ENCODE results near the gene SRBD1.
"Not testable (repeated sequence)": the region's sequence is repeated elsewhere in the genome, so short reads cannot be mapped to it uniquely, and the experiment has no call there.

Gene SRBD1

DNA sequence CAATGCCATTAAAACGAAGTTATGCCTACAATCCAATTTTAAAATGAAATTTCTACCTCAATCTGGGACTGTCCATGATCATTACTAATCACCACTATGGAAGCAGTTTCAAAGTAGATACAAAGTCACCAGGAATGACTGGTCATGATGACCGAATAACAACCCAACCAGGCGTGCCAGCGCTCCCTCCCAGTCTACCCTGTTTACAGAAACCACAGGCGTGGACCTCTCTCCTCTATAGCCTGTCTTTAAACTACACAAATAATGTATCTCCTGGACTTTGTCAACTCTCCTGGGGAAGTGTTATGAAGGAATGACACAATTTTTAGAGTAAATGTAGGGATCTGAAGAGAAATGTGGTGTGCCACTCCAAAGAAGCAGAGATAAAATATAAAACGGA is 150.2 kb downstream of the SRBD1 start:
- DNase-seq = no peak

GRCh38 chr2:45459860-45460259 is 151.2 kb downstream of the SRBD1 start:
- no peak for DNase-seq

DNA sequence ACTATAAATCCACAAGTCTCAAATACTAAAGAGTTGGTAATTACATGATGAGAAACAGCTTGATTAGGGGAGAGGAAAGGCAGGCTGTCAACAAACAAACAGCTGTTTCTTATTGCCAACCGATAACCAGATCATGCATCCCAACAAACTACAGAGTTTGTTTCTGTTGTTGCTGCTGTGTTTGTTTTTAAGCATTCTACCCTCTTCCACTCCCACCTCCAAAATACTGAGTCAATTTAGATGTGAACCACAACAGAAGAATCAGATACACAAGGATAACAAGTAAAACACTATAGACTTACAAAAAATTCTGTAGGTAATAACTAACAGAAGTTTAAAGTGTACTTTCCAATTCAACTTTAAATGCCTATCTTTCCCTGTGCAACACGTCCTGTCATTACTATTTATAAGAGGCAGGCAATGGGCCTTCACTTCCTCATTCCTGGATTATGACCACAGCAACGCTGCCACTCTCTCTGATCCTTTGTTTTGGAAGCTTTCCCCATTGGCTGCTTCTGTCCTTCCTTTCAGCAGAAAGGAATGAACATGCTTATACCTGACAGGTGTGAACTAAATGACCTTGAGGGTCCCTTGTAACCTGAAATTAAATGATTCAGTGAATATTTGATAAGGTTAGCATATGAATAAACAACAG is 152.0 kb downstream of the SRBD1 start:
- DNase-seq = no peak

GRCh38 chr2:45457211-45457945 is 153.7 kb downstream of the SRBD1 start:
- DNase-seq = no peak

DNA sequence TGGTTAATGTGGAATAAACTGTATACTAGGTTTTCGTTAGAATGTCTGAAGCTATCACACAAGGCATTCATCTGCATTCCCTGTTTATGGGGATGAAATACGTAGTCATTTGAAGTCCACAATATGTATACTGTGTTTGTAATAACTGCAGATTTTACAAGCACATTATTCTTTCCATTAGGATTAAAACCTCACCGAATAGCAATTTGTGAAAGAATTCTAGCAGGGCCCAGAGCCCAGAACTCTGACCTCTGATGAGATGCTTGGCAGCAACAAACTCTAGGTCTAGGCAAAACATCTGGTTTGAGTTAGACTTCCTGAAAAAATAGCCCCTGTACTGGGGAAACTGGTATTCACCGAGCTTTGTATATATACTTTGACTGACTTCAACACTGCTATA is 158.2 kb downstream of the SRBD1 start:
- DNase-seq = no peak

GRCh38 chr2:45450634-45451033 is 160.4 kb downstream of the SRBD1 start:
- DNase-seq = no peak

DNA sequence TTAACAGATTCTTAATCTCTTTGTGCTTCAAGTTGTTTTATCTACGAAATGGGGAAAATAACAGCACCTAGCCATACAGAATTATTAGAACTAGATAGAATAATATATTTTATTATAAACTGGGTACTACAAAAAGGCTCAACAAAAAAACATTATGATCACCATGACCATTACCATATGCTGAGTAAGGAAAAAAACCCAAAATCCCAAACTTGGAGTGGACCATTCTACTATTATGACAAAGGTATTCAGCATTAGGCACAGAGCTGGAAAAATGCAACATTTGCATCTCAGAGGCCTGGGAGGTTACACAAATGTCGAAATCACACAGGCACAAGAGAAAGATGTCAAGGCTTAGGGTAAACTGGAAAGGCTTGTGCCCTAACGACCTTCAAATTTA is 162.8 kb downstream of the SRBD1 start:
- DNase-seq = no peak

GRCh38 chr2:45446016-45446415 is 165.1 kb downstream of the SRBD1 start:
- DNase-seq = no peak

- DNase-seq = no peak
Observed at GRCh38 chr2:45445037-45445436, 166.0 kb downstream of the SRBD1 start.

DNA sequence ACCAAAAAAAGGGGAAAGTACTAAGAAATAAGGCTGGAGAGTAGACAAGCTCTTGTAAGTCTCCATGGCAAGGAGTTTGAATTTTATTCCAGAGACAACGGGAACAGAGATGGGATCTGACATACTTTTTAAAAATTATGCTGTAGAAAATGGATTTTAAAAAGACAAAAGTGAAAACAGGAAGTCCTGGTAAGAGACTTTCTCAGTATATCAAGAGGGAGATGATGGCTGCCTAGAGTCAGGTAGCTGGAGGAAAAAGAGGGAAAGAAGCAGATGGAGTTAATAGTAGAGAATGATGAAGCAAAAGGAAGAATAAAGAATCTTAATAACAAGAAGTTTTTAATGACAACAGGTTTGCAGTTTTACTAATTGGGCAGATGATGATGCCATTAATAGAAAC is 168.1 kb downstream of the SRBD1 start:
- no peak for DNase-seq

DNA sequence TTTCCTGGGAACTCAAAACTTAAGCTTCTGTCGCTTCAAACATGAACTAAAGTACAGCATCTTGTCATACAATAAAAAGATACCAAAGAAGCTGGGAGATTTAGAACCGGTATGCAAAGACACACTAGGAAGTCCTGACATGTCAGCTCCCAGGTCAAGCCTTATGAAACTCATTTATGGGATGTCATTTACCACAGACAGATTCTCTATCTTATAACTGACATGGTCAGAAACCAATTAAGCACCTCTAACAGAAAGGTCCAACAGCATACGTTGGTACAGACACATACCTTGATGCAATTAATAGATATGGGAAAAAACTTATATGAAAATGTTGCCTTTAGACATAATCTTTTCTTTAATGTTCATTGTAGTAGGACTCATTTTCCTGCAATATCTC is 169.0 kb downstream of the SRBD1 start:
- DNase-seq = no peak

GRCh38 chr2:45441571-45441970 is 169.5 kb downstream of the SRBD1 start:
- DNase-seq = no peak

DNA sequence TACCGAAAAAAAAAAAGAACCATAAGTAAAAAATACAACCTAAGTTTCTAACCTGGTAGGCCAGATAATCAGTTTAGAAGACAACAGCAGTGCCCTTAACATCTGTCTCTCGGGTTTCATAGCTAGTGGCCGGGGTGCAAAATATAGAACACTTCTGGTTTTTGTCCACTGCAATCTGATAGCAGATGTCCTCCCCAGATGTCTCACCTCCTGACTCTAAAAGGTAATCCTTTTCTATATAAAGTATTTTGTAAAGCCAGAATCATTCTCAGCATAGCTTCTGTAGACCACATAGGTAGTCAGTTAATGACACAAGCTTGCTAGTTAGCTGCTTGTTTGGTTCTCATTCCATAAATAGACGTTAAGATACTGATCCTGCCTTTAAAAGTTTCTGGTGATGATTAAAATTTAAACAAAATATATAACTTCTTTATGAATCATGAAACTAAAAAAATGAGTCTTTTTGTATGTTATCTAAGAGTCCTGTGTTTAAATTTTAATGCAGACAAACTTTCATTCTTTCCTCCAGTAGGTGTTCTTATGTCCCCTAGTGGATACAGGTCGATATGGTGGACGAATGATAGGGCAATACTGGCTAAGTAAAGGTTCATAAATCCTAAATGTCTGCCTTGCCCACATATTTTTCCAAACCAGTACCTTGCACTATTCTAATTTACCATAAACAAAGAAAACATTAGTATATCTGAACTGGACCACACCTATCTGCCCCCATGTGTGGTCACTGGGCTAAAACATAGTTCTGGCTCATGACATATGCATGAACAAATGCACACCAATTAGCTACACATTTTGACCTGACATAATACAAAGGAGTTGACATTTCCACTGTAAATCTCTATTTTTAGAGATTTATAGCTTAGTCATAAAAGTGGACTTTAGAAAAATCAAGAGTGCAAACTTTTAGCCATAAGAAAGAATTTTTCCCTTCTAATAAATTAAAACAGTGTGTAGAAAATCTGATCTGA is 171.0 kb downstream of the SRBD1 start:
- DNase-seq = no peak

DNA sequence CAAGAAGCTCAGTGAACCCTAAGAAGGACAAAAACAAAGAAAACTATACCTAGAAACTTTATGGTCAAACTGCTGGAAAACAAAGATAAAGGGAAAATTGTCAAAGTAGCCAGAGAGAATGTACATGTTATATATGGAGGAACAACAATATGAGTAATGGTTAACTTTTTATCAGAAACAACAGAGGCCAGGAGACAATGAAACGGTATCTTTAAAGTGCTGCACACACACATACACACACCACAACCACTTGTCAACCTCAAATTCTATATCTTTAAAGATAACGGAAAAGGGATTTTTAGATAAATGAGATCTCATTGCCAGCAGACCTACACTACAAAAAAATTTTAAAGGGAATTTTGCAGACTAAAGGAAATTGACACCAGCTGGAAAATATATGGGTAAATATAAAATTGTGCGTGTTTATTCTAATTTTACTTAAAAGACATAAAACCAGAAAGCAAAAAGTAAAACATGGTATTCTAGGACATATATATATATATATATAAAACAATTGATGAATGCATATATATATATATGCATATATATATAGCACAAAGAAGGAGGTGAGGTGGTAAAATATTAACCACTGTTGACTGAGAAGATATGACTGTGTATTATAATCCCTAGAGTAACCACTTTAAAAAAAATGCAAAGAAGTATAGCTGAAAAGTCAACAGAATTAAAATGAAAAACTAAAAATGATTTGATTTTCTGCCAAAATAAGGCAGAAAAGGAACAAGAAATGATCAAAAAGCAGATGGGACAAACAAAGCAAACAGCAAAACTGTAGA is 172.0 kb downstream of the SRBD1 start:
- DNase-seq = no peak

GRCh38 chr2:45436456-45436855 is 174.6 kb downstream of the SRBD1 start:
- no peak for DNase-seq

GRCh38 chr2:45435316-45435715 is 175.8 kb downstream of the SRBD1 start:
- no peak for DNase-seq

GRCh38 chr2:45433363-45433762 is 177.7 kb downstream of the SRBD1 start:
- no peak for DNase-seq

GRCh38 chr2:45432406-45432805 is 178.7 kb downstream of the SRBD1 start:
- DNase-seq = no peak

GRCh38 chr2:45426025-45426424 is 185.0 kb downstream of the SRBD1 start:
- not testable (repeated sequence) for DNase-seq

DNA sequence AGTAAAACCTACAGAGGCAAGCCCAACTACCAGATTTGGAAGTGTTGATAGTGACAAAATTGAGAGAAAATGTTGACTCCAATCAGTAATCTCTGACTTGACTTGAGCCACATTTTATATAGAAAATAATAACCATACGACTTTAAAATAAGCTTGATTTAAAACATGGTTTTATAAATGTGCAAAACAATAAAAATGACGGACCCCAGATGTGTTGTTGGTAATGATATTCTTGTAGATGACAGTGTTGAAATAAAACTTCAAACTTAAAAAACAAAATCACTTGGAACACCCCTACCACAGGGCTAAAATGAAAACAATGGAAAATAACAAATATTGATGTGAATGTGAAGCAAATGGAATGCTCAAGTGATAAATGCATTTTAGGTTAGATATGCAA is 188.1 kb downstream of the SRBD1 start:
- DNase-seq = no peak

- DNase-seq = no peak
Observed at GRCh38 chr2:45418532-45418931, 192.5 kb downstream of the SRBD1 start.

DNA sequence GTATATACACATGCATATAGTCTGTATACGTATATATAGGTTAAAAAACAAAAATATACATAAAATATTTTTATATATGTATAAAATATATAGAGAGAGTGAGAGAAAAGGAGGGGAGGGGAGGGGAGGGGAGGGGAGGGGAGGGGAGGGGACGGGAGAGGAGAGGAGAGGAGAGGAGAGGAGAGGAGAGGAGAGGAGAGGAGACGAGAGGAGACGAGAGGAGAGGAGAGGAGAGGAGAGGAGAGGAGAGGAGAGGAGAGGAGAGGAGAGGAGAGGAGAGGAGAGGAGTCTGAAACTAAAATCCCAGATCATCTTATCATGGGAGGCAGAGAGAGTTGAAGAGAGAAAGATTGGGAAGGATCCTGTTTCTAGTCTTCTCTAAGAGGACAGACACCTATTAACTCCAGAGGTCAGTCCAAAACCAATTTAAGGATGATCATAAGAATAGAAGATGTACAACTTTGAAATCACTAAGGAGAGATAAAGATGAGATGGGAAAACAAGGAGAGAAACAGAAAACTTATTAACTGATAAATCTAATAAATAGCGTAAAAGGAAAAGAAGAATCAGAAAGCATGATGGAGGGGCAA is 195.4 kb downstream of the SRBD1 start:
- no peak for DNase-seq

Measured in stimulated activated CD4-positive, alpha-beta T cell treated with anti-CD3 and anti-CD28 coated beads, Interleukin-4, amount 100 ng/mL, for 24 hours (primary cell).